HG03571 (cell line): ENCODE data around the gene FGFR2.
"Not testable (repeated sequence)": the region's sequence is repeated elsewhere in the genome, so short reads cannot be mapped to it uniquely, and the experiment has no call there.

Experiments used
- ATAC-seq: cut with Tn5 transposase; IDR thresholded peaks from one replicate; pipeline ENCODE4 v1.9.1; 2021; ENCODE audit not compliant: unreplicated experiment

The FGFR2 gene

GRCh38 chr10:121556455-121556854 lies 41.8 kb downstream of the FGFR2 start:
- ATAC-seq = no peak

DNA sequence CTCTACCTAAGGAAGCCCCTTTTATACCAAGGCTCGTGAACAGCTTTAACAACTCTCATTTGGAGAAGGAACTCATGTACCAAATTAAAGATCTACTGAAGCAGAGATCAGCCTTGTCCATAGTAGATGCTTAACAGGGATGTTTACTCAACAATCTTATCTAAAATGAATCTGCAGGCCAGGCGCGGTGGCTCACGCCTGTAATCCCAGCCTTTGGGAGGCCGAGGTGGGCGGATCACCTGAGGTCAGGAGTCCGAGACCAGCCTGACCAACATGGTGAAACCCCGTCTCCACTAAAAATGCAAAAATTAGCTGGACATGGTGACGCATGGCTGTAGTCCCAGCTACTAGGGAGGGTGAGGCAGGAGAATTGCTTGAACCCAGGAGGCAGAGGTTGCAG lies 43.3 kb downstream of the FGFR2 start:
- not testable (repeated sequence) for ATAC-seq

- ATAC-seq = no peak
Measured at GRCh38 chr10:121553511-121554264, 44.6 kb downstream of the FGFR2 start.

- no peak for ATAC-seq
Measured at GRCh38 chr10:121552746-121553145, 45.5 kb downstream of the FGFR2 start.

- no peak for ATAC-seq
Measured at GRCh38 chr10:121551210-121551885, 46.9 kb downstream of the FGFR2 start.

DNA sequence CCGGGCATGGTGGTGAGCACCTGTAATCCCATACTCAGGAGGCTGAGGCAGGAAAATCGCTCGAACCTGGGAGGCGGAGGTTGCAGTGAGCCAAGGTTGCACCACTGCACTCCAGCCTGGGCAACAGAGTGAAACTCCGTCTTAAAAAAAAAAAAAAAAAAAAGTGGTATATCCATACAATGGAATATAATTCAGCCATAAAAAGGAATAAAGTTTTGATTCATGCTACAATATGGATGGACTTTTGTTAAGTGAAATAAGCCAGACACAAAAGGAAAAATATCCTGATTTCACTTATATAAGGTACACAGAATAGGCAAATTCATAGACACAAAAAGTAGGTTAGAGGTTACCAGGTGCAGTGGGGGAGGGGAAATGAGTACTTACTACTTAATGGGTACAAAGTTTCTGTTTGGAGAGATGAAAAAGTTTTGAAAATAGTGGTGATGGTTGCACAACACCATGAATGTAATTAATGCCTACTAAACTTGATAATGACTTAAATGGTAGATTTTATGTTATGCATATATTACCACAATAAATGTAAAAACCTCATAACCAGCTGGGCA lies 53.9 kb downstream of the FGFR2 start:
- ATAC-seq = no peak

GRCh38 chr10:121543545-121543944 lies 54.7 kb downstream of the FGFR2 start:
- no peak for ATAC-seq

DNA sequence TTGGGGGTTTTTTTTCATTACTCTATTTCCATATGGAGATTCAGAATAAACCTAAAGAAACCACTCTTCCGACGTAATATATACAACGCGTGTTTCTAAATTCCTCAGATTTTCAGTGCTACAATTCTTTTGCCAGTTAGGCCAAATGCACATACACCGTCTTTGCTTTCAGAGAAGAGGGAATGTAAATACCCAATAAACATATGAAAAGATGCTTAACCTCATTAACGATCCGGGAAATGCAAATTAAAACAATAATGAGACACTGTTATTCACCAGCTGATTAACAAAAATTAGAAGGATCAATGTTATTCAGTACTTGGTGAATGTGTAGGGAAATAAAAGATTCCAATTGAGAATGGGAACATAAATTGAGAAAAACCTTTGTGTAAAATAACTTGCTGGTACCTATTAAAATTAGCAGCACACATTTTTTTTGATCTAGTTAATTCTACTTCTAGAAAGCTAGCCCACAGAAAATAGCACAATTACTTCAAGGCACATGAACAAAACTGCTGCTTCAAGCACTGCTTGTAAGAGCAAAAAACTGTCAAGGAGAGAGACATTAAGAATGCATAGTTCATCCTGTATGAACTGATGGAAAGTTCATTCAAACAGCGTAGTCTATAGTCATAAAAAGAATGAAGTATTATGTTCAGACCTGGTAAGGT lies 56.7 kb downstream of the FGFR2 start:
- ATAC-seq = no peak

DNA sequence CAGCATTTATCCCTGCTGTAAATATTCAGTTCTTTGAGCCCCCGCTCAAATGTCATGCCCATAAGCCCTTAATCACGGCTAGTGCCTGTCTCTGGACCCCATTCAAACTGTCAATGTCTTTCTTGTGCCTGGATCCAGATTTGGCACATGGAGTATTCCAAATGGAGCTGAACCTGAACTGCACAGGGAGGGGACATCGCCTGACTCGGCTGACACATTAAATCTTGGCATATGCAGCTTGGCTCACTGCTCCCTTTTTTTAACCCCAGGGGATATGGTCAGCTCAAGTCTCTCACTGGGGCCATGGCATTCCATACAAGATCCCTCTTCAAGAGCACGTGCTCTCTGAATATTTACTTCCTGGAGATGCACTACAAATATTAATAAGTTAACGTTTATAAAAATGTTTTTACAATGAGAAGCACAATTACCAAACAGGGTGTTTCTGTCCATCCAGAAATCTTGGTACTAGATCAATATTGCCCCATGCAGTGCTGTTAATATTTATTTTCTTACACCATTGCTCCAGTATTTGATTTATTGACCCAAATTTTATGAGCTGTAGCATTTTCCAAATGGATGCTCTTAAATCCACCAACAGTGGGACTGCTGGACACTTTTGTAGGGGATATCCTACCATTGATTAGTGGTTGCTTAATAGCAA lies 57.4 kb downstream of the FGFR2 start:
- ATAC-seq = no peak

GRCh38 chr10:121539786-121540185 lies 58.5 kb downstream of the FGFR2 start:
- ATAC-seq = no peak

GRCh38 chr10:121536310-121536913 lies 61.8 kb downstream of the FGFR2 start:
- no peak for ATAC-seq

GRCh38 chr10:121535381-121535780 lies 62.9 kb downstream of the FGFR2 start:
- no peak for ATAC-seq

GRCh38 chr10:121532292-121532864 lies 65.9 kb downstream of the FGFR2 start:
- ATAC-seq = no peak

DNA sequence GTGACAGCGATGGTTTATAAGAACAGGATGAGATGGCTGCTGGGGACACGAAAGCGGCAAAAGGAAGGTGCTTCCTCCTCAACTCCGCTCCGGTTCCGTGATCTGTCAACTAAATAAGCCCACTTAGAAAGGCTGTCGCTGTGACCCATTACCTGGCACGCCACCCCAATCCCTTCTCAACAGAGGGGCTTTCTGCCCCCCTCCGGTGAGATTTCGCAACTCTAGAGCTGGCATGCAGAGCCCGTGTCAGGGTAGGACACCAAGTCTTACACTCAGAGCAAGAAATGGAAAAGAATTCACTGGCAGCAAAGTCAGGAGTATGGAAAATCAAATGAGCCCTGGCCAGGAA lies 66.4 kb downstream of the FGFR2 start:
- ATAC-seq = no peak

GRCh38 chr10:121531076-121531829 lies 67.0 kb downstream of the FGFR2 start:
- ATAC-seq = no peak

DNA sequence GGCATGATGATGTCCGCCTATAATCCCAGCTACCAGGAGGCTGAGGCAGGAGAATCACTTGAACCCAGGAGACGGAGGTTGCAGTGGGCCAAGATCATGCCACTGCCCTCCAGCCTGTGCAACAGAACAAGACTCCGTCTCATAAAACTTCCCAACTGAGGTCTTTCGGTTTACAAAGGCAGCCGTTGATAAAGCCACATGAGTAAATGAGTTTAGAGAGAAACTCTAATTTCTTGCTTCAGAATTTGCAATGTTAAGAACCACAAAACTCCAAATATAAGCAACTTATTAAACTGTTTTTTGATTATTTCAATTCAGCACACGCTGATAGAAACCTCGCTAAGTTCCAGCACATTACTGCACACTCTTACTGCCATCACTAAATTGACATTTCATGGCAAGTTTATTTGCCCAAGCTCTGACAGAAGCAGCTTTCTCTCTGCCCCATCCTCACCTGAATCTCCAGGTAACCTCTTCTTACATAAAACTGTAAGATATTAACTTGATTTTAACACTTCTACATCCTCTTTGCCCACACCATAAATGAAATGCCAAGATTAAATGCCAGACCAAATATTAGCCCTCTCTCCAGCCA lies 67.7 kb downstream of the FGFR2 start:
- no peak for ATAC-seq

DNA sequence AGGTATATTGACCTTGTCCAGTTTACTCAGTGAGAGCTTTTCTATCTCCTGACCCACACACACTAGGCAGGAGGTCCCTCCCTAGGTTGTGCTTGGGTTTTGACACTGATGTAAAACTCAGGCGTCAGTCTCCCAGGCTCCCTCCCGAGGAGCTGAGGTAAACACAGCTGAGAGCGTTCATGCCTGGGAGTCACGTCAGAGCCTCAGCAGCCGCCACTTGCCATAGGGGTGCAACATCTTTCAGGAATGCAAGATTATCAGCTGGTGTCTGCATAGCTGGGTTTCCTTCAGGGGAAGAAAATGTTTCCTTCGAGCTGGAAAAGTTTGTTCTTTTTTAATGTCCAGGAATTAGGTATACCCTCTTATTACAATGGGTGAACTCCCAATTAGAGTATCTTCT lies 70.6 kb downstream of the FGFR2 start:
- no peak for ATAC-seq

- ATAC-seq = no peak
Measured at GRCh38 chr10:121526801-121527221, 71.4 kb downstream of the FGFR2 start.

DNA sequence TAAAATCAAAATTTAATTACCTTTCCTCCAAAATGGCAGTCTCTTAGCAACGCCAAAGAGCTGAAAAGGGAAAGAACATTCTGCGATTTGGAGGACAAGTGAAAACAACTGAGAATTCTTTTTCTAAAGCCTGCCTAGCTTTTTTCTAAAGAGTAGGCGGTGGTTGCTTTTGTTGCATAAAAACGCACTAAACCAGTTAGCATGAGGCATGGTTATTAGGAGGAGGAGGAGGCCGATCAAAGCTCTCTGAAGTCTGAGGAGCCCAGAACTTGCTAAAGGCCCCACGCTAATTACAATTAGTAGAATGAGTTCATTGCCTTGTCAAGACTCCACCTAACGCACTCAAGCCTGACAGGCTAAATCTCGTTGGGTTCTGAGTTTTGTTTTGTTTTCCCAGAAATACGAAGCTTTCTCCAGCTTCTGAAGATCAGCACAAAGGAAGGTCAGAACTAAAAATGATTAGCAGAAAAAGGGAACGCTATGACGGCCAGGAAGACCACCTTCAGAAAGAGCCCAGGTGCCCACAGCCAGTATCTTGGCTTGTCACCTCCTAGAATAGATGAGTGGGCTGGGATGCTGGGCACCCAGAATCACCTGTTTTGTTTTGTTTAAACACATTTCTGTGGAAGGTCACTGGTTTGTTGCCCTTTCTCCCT lies 72.0 kb downstream of the FGFR2 start:
- no peak for ATAC-seq
